Activated CD8-positive, alpha-beta memory T cell treated with anti-CD3 and anti-CD28 coated beads, Interleukin-2, amount 50 U/mL, for 24 hours (primary cell): ENCODE results near the gene SHF.

Source experiments
- DNase-seq: peaks from one replicate; pipeline ENCODE4 v3.0.0-alpha.2; 2020; ENCODE audit errors: extremely low read depth

Gene SHF

DNA sequence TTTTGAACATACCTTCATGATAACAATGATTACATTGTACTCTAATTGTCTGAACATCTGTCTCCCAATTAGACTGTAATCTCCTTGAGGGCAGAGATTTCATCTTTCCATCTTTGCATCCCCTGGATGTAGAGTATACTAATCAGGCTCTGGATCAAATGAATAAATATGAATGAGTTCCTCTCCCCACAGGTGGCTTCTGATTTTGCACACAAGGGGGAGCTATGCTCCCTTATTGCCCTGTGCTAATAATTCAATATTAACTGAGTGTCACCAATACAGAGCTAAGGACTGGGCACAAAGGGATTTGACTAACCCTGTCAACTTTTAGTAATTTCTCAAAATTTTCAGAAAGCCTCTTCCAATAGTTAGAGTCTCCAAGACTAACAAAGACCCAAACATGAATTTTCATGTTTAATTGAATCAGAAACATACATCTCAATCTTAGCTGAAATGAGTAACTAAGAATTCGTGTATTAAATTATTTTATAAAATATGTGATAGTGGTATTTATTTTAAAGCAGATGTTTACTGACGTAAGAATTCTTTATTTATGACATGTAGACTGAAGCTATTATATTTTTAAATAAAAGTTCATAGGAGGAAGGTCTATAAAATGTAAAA lies 61.1 kb downstream of the SHF start:
- DNase-seq = no peak

DNA sequence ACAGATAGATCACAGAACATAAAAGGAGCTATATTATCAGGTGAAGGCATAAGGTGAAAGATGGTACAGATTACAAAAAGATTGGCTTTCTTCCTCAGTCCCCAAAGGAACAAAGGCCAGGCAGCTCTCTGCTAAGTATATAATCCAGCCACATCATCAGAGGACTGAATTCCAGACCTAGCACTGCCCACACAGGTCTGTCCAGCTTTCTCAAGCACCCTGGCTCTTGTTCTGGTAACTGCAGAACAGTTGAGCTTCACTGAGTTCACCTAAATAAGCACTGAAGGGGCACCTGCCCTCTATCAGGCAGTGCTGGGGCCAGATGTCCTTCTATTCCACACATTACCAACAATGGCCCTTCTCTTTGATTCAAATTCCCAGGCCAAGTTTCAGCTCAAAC lies 64.4 kb downstream of the SHF start:
- no peak for DNase-seq

DNA sequence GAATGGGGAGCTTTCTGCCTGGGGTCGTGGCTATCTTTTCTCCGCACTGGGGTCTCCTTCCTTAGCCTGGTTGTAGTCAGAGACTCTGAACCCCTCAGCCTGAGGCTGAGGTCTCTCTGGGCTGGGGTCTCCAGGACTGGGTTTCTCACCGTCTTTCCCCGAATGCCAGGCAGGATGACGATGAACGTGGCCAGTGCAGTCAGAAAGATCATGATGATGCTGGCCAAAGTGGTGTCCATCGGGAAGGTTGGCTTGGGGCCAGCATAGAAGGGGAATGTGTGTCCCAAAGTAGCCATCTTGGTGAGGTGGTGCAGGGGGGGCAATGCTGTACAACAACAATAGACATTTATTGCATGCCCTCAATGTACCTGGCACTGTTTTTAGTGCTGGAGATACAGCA lies 65.0 kb downstream of the SHF start:
- no peak for DNase-seq

DNA sequence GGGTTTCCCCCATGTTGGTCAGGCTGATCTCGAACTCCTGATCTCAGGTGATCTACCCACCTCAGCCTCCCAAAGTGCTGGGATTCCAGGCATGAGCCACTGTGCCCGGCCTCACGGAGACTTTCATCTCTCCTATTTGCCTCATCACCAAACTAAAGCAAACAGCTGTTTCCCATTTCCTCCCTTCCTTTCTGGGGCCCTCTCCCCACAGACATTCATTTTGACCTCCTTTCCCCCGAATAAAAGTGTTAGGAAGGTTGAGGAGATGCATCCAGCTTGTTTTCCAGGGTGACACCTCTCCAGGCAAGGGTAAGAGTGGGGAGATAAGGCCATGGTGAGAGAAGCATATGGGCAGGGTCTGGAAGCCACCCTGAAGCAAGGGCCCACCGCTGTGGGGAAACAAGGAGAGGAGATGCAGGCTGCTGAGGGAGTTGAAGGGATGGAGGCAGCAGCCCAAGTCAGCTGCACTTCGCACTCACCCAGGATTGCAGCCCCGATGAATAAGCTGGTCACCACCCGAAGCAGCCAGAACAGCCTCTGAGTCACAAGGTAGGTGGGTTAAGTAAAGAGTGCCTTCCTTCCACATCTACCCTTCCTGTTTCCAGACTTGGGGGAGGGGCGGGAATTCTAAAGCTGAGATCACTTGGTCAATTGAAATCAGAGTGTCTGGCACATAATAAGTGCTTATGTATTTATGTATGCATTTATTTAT lies 65.9 kb downstream of the SHF start:
- no peak for DNase-seq

DNA sequence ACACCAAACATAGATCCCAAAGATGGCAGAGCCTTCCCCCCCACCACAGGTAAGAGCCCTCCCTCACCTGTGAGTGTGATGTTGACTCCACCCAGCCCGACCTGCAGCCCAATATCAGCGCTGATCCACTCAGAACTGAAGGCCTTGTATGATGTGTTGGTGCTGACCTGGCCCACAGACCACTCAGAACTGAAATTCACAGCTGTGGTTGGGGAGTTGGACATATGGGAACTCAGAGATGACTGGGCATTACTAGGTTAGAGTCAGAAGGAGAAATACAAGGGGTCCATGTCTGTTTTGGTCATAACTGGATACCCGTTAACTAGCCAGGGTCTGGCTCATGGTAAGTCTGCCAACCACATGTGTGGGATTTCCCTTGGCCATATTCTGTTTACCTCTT lies 66.7 kb downstream of the SHF start:
- DNase-seq = no peak

DNA sequence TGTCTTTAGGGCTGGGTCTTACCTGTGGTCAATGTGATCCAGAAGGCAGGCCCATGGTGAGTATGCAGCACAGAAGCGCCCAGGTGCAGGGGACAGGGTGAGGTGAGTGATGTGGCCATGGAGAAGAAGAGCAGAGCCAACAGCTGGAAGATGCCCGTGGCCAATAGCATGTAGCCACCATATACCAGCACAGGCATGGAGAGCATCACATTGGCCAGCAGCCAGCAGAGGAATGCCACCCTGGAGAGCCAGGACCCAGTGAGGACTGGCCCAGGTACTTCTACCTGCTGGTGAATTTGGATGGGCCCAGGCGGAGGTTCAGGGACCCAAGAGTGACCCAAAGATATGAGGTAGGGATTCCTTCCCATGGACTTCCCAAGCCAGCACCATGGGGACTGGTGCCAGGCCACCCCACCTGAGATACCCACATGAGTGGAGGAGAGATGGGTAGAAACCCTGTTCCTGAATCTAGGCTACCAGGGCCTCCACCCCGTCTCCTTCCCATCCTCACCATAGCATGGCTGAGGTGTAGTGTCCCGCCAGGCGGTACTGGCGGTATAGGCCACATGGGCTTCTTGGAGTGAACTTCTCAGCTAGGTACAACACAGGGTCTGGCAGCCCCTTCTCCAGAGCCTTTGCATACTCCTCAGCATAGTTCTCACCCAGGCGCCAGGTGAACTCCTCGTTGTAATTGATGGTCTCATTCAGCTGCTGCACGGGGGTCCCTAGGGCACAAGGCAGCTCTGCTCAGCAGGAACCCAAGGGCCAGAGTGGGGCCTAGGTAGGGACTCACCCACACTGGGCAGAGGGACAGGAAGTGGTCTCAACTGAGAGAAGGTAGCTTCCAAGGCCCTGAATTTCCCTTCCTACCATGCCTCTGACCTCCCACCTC lies 67.4 kb downstream of the SHF start:
- no peak for DNase-seq

DNA sequence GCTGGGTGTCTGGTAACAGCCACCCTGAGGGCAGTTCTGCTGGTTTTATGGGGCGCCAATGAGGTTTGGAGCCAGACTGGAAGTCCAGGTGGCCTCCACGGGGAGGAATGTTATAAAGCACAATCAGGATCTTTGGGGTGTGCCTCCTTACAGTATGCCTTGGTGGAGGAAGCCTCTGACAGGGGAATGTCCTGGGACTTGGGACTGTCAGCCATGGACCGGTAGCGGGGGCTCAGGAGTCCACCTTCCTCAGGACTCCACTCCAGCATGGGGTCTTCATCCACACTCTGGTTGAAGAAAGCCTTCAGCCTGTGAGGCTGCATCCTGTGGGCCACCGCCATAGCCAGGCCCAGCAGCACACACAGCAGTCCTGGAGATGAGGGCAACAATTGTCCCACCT lies 68.8 kb downstream of the SHF start:
- DNase-seq = no peak

DNA sequence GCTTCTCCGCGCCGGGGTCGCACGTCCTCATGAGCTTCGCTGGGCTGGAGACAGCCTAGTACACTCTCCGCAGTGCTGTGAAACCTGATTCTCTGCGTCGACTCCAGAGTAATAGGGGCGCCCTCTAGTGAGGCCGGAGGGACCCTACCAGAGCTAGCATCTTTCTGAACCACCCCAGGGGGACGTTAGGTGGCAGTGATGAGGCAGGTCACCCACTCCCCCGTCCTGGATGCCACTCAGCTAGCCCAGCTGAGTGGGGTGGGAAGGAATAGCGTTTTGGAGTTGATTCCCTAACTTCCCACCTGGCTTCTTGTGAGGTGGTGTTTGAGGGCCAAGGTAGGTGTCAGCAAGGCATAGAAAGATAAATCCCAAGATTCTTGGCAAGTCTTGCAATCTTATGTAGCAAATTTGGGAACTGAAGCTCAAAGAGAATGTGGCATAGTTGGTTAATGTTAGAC lies 69.6 kb downstream of the SHF start:
- DNase-seq = peak; percentile 51

DNA sequence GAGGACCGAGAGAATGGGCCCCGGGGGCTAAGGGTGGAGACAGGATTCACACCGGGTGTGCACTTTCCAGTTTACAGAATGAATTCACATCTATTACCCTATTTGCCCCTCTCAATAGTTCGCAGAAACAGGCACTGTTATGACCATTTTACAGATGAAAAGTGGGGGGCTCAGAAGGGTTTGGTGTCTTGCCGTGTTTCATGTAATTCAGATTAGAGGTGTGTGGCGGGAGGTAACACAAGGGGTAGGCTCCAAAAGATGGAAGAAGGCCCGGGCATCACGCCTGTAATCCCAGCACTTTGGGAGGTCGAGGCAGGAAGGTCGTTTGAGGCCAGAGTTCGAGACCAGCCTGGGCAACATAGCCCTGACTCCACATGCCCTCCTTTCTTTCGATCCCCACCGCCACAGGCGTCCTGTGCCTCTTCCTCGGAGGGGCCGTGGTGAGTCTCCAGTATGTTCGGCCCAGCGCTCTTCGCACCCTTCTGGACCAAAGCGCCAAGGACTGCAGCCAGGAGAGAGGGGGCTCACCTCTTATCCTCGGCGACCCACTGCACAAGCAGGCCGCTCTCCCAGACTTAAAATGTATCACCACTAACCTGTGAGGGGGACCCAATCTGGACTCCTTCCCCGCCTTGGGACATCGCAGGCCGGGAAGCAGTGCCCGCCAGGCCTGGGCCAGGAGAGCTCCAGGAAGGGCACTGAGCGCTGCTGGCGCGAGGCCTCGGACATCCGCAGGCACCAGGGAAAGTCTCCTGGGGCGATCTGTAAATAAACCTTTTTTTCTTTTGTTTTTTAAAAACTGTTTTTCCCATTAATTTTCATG lies 70.2 kb downstream of the SHF start:
- no peak for DNase-seq
